Islet of Langerhans (tissue), 1 donor: ENCODE measurements around the gene PTCRA.
"Not testable (repeated sequence)": the region's sequence is repeated elsewhere in the genome, so short reads cannot be mapped to it uniquely, and the experiment has no call there.

Experiments used
- FAIRE-seq: peaks from one replicate; lab custom pipeline; 2011; peaks lifted over from hg19 to GRCh38; lab: Jason Lieb, UNC

The PTCRA gene

GRCh38 chr6:42941356-42941755, 25.5 kb downstream of the PTCRA start:
- not testable (repeated sequence) for FAIRE-seq

- no peak for FAIRE-seq
These were observed 26.6 kb downstream of the PTCRA start for GRCh38 chr6:42942444-42942843.

- no peak for FAIRE-seq
These were observed 32.1 kb downstream of the PTCRA start for GRCh38 chr6:42947950-42948349.

- FAIRE-seq, result no peak
These were observed 36.5 kb downstream of the PTCRA start for GRCh38 chr6:42952389-42952788.

- not testable (repeated sequence) for FAIRE-seq
These were observed 38.6 kb downstream of the PTCRA start for GRCh38 chr6:42954405-42954804.

- FAIRE-seq, result no peak
These were observed 42.3 kb downstream of the PTCRA start for GRCh38 chr6:42958125-42958524.

- no peak for FAIRE-seq
These were observed 44.0 kb downstream of the PTCRA start for GRCh38 chr6:42959917-42960242.

GRCh38 chr6:42960243-42961019, 44.6 kb downstream of the PTCRA start, which contains the start of gene GNMT:
Gene GNMT (plus strand): TSS chr6:42960754. CDS start chr6:42960768, 14 bp downstream.
- FAIRE-seq, result no peak

- no peak for FAIRE-seq
These were observed 45.2 kb downstream of the PTCRA start for GRCh38 chr6:42961020-42961470.

GRCh38 chr6:42962096-42962495, 46.2 kb downstream of the PTCRA start:
- FAIRE-seq, result no peak

GRCh38 chr6:42962502-42963178, 46.8 kb downstream of the PTCRA start:
- no peak for FAIRE-seq

- FAIRE-seq, result no peak
These were observed 47.5 kb downstream of the PTCRA start for GRCh38 chr6:42963179-42963854.

- no peak for FAIRE-seq
These were observed 48.2 kb downstream of the PTCRA start for GRCh38 chr6:42963855-42964605.

GRCh38 chr6:42966571-42966970, 50.7 kb downstream of the PTCRA start:
- no peak for FAIRE-seq

GRCh38 chr6:42967228-42967627, 51.4 kb downstream of the PTCRA start:
- no peak for FAIRE-seq

- no peak for FAIRE-seq
These were observed 52.4 kb downstream of the PTCRA start for GRCh38 chr6:42968126-42968701.

GRCh38 chr6:42968783-42969182, 52.9 kb downstream of the PTCRA start:
- no peak for FAIRE-seq

- FAIRE-seq, result no peak
These were observed 53.6 kb downstream of the PTCRA start for GRCh38 chr6:42969431-42969830.

- no peak for FAIRE-seq
These were observed 54.1 kb downstream of the PTCRA start for GRCh38 chr6:42969934-42970333.

- FAIRE-seq, result no peak
These were observed 55.2 kb downstream of the PTCRA start for GRCh38 chr6:42970871-42971612.

- no peak for FAIRE-seq
These were observed 56.0 kb downstream of the PTCRA start for GRCh38 chr6:42971746-42972327.
